Left renal pelvis (tissue), 4 donors: ENCODE data around the gene ANKRA2. TPM values are rescaled to one million over a fixed set of nuclear protein-coding genes. Genes with fewer than 3 reads are reported as not detected.

Experiments used
- DNase-seq, 4 donors: peaks; one replicate each; pipeline ENCODE4 v3.0.0-alpha.2; 2013; ENCODE audit warnings: low read depth in 4 of 4, low spot score in 3 of 4
- polyA plus RNA-seq, 4 donors: library from polyadenylated mRNA; unstranded; fragments of 120-200 nt; gene quantifications; one replicate each; pipeline ENCODE4 v1.2.1, GENCODE V29; 2013; ENCODE audit not compliant: insufficient read length in 4 of 4

The ANKRA2 gene, protein sequence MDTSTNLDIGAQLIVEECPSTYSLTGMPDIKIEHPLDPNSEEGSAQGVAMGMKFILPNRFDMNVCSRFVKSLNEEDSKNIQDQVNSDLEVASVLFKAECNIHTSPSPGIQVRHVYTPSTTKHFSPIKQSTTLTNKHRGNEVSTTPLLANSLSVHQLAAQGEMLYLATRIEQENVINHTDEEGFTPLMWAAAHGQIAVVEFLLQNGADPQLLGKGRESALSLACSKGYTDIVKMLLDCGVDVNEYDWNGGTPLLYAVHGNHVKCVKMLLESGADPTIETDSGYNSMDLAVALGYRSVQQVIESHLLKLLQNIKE
- polyA plus RNA-seq, result 10 to 100 TPM; 44.4 to 58.1 (median 48.6) TPM

DNA sequence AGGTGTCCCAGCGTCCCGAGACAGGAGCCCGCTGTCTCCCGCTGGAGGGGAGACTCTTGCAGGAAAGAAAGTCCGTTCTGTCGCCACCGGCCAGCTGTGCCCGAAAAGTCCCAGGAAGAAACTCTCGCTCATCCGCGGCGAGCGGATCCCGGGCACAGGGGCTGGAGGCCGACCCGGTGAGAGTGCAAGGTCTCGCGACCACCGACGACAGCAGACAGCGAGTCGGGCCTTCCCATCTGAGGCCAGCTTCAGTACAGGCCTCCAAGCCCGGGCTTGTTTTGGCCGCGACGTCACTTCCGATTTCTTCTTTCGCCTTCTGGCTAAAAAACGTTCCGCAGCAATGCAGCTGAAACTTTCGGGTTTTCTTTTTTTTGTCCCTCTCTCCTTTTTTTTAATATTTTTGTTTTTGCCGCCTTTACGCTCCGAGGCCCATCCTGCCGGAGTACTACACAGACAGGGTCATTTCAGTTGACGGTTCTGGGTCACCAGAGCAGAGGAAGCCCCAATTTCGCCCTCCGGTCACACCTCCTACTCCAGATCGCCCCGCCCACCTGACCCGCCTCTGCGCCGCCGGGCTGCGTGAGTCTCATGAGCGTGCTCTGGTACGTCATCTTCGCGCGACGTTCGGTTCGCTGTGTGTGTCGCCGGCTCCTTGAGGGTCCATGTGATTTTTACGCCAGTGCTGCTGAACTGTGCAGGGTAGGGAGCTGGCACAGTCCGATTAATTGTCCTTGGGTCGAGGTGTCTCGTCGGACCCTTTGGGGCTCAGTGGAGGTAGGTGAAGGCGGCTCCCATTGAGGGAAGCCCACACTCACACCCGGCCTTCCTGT lies at the start of gene ANKRA2, which contains the start of gene UTP15:
TSS of gene ANKRA2 (minus strand) at position 501 of the 830 bp plus-strand sequence. CDS start 2,758 bp downstream, outside the sequence.
TSS of gene UTP15 (plus strand) at position 605 of the 830 bp plus-strand sequence. CDS start 1,602 bp downstream, outside the sequence.
- peak; percentile 97 to 98 (median 98) for DNase-seq

DNA sequence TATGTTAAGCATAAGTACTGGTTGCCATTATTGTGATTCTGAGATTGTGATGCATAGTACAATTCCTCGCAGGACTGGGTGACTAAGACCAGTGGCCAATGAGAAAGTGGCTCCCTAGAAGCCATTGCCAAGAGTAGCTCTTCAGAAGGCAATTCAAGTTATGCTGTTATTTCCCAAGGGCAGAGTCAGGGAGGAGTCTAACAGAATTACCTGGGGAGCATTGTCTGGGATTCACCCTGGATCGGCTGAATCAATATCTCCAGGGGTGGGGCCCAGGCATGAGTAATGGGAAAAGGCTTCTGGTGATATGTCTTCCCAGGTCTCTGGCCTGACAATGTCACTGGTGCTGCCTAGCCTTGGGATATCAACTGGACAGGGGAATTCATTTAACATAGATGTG lies 49.6 kb upstream of the ANKRA2 start:
- DNase-seq, result no peak

DNA sequence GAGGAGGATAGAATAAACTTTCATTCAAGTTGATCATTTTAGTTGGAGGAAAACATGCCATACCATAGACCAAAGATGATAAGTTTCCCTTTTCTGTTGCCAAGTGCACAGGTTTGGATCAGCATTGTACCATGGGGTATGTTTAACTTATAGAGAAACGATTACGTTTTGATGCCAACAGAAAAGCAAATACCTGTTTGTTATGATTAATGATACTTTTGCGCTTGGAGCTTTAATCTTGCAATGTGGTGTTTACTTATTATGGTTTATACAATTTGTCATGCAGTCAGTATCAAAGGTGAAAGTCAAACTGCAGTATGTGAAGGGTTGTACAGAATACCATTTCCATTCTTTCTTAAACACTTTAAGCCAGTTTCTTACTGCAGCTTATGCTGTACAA lies 47.4 kb upstream of the ANKRA2 start:
- DNase-seq, result no peak

DNA sequence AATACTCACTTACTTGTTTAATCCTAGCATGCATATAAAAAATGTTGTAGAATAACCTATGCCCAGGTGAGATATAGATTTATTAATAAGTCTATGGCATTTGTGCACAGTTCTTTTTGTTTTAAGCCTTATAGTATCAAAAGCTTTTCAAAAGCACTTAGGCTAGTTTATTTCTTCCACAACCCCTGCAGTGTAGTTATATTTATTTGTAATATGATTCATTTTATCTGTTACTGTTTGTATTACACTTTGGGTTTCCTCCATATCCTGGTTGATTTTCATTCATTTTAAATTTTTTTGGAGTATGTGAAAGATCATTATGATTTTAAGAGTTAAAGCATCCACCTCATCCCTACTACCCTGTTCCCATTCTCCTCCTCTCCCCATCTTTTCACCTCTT lies 41.8 kb upstream of the ANKRA2 start:
- no peak for DNase-seq

DNA sequence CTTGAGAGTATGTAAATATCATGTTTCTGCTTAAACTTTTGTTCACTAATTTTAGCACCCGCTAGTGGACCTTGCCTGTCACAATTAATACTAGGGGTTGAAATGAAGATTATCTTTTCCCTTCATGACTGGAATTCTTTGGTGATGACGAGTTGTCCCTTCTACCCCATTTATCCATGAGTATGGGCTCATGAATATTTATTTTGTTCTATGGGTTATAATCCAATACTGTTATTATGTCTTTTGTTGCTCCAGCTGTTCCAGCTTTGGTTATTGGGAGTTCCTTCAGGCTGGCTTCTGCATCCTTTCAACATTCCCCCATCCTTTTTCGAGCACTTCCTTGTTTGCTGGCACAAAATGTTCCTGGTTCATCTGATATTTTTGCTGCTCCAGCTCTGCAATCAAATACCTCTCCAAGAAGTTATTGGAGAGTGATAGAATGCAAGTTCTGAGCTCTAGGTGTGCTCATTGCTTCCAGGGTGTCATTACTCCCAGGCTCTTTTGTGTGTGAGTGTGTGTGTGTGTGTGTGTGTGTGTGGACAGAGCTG lies 40.8 kb upstream of the ANKRA2 start:
- no peak for DNase-seq

DNA sequence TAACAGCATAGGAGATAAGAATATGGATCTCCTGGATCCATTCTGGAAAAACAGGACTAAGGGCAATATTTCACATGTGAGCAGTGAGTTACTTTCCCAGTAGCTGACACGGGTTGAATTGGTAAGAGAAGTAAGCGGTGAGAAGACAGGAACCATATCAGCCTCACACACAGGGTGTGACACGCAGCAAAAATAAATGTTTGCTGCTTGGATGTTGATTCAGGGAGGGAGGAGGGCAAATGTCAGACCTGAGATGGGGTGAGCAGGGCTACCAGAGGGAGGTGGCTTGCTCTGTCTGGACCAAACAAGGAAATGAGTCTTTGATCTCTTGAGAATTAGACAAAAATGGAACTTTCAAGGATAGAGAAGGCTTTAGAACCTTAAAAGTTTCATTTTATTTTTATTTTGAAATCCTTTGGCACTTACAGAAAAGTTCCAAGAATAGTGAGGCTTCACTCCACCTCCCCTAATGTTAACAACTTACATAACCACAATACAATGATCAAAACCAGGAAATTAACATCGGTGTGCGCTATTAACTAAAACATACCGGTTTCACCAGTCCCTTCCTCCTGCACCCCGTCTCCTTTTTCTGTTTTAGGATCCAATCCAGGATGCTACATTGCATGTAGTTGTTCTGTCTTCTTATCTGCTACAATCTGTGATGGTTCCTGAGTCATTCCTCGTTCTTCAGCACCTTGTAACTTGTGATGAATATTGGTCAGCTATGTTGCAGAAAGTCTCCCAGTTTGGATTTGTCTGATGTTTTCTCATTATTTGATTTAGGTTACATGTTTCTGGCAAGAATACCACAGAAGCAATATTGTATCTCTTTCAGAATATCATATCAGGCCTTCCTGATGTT lies 40.0 kb upstream of the ANKRA2 start:
- DNase-seq, result no peak

DNA sequence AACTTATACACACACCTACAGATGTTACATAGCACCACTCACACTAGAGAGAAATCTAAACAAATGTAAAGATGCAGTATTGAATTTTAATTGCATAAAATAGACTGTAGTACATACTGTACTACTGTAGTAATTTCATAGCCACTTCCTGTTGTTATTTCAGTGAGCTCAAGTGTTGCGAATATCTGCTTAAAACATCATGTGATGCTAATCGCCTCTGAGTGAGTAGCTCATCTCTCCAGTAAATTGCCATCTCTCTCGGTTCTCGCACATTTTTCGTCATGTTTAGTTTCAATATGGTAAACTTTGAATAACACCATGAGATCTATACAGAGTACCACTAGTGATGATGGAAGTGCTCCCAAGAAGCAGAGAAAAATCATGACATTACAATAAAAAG lies 38.6 kb upstream of the ANKRA2 start:
- no peak for DNase-seq

DNA sequence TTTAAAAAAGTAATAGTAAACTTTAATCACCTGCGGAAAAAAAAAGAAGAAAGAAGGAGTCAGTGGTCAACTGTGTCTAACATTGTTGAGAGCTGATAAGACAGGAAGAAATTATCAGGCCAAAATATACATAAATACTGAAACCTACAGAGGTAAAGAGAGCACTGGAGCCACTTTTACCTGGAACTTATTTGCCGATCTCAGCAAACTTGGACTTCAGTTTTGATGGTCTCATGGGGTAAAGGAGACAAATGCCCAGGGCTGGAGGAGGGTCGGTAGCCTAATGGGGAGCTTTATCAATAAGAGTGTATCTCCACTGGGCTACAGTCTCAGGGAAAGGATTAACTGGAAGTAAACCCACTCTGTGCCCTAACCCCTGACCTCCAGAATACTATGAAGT lies 33.9 kb upstream of the ANKRA2 start:
- no peak for DNase-seq

DNA sequence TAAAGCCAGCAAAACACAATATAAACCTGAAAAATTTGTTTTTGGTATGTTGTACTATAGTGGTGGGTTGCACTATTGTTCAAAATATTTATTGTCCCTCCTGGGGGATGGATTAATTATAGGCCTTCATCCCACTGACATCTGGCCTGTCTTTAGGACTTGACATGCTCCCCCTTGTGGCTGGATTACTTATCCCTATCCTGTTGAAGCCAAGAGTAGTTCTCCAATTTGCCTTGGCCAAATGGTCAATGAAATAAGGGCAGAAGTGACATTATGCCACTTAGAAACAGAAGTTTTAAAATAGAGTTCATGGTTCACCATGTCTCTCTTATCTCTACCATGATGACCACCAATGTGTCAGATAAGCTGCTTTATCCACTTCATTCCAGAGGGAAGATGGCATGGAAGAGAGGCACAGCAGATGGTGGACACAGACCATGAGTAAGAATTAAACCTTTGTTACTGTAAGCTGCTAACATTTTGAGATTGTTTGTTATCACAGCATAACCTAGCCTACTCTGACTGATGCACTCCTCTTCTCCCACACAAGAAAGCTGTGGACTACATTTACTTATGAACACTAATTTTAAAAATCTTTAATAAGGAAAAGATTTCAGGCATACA lies 31.4 kb upstream of the ANKRA2 start:
- no peak for DNase-seq

DNA sequence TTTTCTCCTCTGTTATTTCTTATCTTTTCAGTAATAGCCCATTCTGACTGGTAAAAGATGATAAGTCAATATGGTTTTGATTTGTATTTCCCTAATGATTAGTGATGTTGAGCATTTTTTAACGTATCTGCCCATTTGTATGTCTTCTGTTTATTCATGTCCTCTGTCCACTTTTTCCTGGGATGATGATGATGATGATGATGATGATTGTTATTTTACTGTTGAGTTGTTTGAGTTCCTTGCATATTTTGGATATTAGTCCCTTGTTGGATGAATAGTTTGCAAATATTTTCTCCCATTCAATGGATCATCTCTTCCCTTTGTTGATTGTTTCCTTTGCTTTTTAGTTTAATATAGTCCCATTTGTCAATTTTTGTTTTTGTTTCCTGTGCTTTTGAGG lies 27.1 kb upstream of the ANKRA2 start:
- no peak for DNase-seq

DNA sequence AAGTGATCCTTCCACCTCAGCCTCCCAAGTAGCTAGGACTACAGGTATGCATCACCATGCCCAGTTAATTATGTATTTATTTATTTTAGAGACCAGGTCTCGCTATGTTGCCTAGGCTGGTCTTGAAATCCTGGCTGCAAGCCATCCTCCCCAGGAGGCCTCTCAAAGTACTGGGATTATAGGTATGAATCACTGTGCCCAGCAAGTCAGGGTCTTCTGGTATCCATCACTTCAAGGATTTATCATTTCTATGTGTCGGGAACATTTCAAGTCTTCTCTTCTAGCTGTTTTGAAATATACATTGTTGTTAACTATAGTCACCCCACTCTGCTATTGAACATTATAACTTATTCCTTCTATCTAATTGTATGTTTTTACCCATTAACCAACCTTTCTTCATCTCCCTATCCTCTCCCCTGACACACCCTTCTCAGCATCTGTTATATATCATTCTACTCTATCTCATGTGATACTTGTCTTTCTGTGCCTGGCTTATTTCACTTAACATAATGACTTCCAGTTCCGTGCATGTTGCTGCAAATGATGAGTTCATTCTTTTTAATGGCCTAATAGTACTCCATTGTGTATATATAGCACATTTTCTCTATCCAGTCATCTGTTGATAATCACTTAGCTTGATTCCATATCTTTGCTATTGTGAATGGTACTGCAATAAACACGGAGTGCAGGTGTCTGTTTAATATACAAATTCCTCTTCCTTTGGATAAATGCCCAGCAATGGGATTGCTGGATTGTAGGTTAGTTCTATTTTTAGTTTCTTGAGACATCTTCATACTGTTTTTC lies 26.5 kb upstream of the ANKRA2 start:
- no peak for DNase-seq

DNA sequence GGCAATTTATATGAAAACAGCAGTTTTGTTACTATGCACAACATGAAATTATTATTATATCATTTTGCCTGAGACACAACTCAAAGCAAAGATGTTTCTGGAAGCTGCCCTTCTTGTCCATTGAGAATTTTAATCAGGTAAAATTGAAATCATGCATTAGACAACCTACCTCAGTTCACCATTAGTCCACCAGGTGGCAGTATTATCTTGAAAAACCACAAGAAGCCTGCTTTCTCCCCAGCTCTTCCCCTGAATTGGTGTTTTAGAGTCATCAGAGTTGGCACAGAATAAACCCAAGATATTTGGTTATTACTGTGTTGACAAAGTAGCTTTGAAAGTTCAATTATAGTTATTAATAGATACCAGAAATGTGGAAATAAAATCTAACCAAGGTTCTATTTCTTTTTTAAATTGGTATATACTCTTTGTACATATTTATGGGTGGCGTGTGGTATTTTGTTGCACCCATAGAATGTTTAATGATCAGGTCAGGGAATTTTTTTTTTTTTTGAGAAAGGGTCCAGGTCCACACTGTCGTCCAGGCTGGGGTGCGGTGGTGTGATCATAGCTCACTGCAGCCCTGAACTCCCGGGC lies 25.8 kb upstream of the ANKRA2 start:
- DNase-seq, result peak; percentile 23 to 63 (median 60)

DNA sequence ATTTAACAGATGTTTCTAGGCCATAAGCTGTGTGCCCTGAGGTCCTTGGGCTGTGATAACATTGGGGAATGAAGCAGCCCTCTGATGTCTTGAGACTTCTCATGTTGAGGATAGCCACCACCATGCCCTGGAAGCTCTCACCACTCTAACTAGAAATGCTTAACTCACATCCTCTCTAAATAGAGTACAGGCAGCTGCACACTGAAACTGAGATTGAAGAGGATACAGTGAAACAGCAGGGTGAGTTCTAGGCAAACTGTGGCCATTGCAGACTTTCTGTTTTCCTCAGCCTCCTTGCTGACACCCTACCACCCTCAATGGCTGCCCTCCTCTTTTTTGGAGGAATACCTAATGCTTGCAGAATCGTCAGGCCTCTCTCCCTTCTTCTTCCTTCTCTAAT lies 22.5 kb upstream of the ANKRA2 start:
- DNase-seq, result no peak

DNA sequence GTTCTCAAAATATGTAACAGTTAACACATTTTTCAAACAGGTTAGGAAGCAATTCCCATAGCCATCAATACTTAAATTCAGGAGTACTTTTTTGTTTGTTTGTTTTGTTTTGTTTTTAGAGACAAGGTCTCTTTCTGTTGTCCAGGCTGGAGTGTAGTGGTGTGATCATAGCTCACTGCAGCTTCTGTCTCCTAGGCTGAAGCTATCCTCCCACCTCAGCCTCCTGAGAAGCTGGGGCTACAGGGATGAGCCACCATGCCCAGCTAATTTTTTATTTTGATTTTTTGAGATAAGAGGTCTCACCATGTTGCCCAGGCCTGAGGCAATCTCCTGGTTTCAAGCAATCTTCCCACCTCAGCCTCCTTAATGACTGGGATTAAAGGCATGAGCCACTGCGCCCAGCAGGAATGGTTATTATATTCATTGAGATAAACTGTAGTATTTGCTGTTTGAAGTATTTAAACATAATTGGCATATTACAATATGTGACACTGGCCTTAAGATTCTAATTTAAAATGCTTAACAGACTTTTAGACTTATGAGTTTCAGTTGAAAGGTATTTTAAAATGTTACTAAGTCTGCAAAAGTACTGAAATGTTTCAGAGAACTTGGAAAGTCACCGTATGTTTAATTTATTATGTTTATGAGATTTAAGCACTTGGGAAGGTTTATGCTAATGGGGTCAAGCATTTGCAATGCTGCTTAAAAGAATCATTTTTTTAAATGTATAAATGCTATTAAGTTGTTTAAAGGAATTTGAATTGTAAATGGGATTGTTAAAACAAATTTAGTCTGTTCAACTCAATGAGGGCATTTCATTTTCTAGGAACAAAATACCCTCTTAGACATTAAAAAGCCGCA lies 17.1 kb upstream of the ANKRA2 start:
- no peak for DNase-seq

DNA sequence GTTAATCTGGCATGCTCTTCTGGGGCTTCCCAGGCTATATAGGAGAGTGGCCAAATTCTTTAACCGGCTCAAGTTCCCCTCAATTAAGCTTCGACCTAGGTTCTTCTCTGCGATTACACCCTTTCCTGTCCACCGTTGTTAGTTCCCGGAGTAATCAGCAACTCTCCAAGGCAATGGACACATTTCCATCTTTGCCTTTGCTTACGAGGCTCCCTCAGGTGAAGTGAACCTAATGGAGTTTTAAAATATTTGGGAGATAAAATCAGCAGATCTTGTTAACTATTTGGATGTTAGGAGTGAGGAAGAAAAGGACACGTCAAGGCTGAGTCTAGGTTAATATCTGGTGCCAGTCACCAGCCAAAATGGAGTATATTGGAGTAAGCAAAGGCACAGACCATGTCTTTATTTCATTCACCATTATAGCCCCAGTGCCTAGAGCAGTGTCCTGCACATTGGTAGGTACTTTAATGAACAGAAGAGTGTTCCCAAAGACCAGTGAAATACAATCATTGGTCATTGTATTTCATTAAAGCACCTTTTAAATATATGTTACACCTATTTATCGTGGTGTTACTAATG lies 619 bp upstream of the ANKRA2 start:
- no peak for DNase-seq

DNA sequence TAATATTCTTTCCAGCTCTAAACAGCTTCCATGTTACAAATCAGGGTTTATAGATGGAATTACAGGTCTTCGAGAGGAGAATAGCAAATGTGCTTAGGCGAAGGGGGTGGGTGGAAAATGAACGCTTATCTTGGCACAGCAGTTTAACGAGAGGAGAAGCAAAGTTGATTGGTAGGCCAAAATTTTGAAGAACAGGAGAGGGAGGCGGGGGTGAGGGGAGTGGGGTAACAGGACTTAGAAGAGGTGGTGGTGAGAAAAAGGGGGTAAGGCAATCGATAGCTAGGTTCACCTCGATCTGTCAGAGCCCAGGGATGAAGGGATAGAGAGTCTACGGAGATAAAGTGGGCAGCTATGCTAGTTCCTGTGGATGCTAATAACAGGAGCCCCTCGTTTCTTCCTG lies 764 bp downstream of the ANKRA2 start:
- DNase-seq, result peak in 1 of 4 donors; percentile 5

DNA sequence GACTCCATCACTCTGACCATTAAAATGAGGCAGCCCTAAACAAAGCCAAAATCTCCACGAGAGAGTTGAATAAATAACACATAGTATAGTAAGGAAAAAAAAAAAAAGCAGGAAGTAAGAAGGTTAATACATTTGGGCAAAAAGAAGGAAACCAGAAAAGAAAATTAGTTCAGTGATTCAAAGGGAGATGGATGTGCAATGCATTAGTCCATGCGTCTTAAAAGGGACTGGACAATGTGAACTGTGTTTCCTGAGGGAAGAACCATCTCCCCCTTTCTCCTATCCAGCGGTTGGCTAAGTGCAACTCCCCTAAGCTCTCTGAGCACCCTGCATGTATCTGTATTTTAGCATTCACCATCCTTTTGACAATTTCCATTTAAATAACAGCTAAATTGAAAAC lies 1.4 kb downstream of the ANKRA2 start:
- no peak for DNase-seq

DNA sequence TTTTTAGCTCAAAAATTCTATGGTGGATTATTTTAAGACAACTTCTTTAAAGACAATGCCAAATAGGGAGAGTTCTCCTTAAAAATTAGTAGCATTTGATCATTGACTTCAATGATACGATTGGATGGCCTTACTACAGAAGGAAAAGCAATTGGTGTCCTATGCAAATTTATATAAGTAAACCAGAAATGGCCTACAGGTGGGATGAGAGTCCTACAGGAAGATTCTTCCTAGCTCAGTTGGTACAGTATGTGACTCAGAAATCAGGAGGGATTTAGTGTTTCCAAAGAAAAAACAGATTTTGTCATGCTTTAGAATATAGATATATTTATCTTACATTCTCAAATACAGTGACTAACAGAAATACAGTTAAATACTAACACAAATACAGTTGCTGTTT lies 6.5 kb downstream of the ANKRA2 start:
- no peak for DNase-seq
